Measurements from ENCODE around the gene MAMDC4. TPM values are rescaled to one million over a fixed set of nuclear protein-coding genes. Genes with fewer than 3 reads are reported as not detected.

MAMDC4 gene
- total and polyA plus RNA-seq, 2 of the 8 experiments (the other 6 are each of a cell fraction or from before 2014, with no cell fraction given) = 3.1 to 4.5 TPM

GRCh38 chr9:136832581-136832980 is 19.6 kb upstream of the MAMDC4 start:
- H2BK20ac ChIP-seq (ENCODE audit: low read length) = no peak overlapping the region
- H2BK12ac ChIP-seq (ENCODE audit: low read depth, low read length) = no peak overlapping the region
- H4K20me1 ChIP-seq (replicated peaks in 1 of 2; ENCODE audit: control insufficient read depth in 1 of 2, insufficient read depth in 2 of 2, low read length in 2 of 2) = peaks cover 3 to 15% of the 10 kb centered on the region in 2 experiments
- no peak overlapping the region for H4K8ac ChIP-seq (ENCODE audit: extremely low read depth, insufficient read depth, low read length)
- no peak overlapping the region for H3K23ac ChIP-seq (ENCODE audit: insufficient read length)
- no peak overlapping the region for H3K14ac ChIP-seq (ENCODE audit: insufficient read length)
- no peaks in the 10 kb centered on the region for H3K27me3 ChIP-seq (replicated peaks in 1 of 4; ENCODE audit: control insufficient read depth in 3 of 4, extremely low read depth in 1 of 4, insufficient read depth in 3 of 4, low read length in 3 of 4)
- no peak overlapping the region for H3K4ac ChIP-seq (replicated peaks; ENCODE audit: insufficient read length, low read depth, low read length)
- no peaks in the 10 kb centered on the region for H3K79me2 ChIP-seq (ENCODE audit: control insufficient read depth in 1 of 2, insufficient read depth in 2 of 2, low read length in 2 of 2)
- H3K36me3 ChIP-seq (ENCODE audit: control insufficient read depth in 2 of 4, insufficient read depth in 4 of 4, low read length in 3 of 4) = peaks cover 13 to 41% (median 33%) of the 10 kb centered on the region in 4 experiments
- H3K4me3 ChIP-seq (ENCODE audit: extremely low read depth in 1 of 4, insufficient read depth in 2 of 4, low read depth in 3 of 4, low read length in 4 of 4) = no peak overlapping the region
- no peak overlapping the region for H3K27ac ChIP-seq (ENCODE audit: low read depth, low read length)
- H3K9ac ChIP-seq (replicated peaks in 1 of 4; ENCODE audit: extremely low read depth in 1 of 4, low read depth in 3 of 4, low read length in 3 of 4) = no peak overlapping the region
- DNase-seq (ENCODE audit: low read depth in 1 of 2, low spot score in 2 of 2) = no peak
- no peaks in the 10 kb centered on the region for H3K23me2 ChIP-seq (ENCODE audit: low read depth, low read length)
- H3K56ac ChIP-seq (replicated peaks; ENCODE audit: insufficient read length, low read depth, low read length) = no peak overlapping the region
- no peak overlapping the region for H2BK120ac ChIP-seq (replicated peaks; ENCODE audit: low read depth, low read length)
- H2AFZ ChIP-seq (ENCODE audit: low read length) = no peak overlapping the region
- H3K4me1 ChIP-seq (replicated peaks in 1 of 4; ENCODE audit: control insufficient read depth in 3 of 4, insufficient read depth in 4 of 4, low read length in 3 of 4) = no peaks in the 10 kb centered on the region
- no peak for FAIRE-seq
- H3K79me1 ChIP-seq (ENCODE audit: low read depth, low read length) = no peaks in the 10 kb centered on the region
- POLR2A ChIA-PET (ENCODE audit: partially characterized antibody) = interaction anchor here (0.6 to 20.5 kb wide), 9 partner anchors 9 to 442 kb away, joined by 3 to 248 read pairs (median 4); partner anchors contain the start of genes AJM1, MAMDC4 and RABL6
- no peak overlapping the region for H4K91ac ChIP-seq (replicated peaks; ENCODE audit: insufficient read length, low read length)
- H3K9me3 ChIP-seq (ENCODE audit: insufficient read depth in 2 of 2, low read depth in 1 of 2, low read length in 1 of 2) = no peaks in the 10 kb centered on the region
- no peak overlapping the region for H3K4me2 ChIP-seq (ENCODE audit: insufficient read depth in 1 of 2, low read depth in 2 of 2, low read length in 2 of 2)
- H2BK5ac ChIP-seq (ENCODE audit: low read depth, low read length) = no peak overlapping the region
- H4K5ac ChIP-seq (ENCODE audit: insufficient read length, low read depth, low read length) = no peak overlapping the region
- CTCF ChIA-PET (ENCODE audit: partially characterized antibody) = interaction anchor here (1.1 to 9.0 kb wide), 5 partner anchors 10 to 390 kb away, joined by 3 to 55 read pairs (median 3); partner anchors contain the start of gene AJM1
- 97% methylated on average over 8 of the region's 9 CpGs; no CpG with 5 or more reads in 1 of the 2 experiments for WGBS, 2 experiments (ENCODE audit: extremely low coverage in 1 of 2, insufficient coverage in 1 of 2, insufficient read length in 1 of 2, insufficient replicate concordance in 2 of 2, low coverage in 1 of 2, low lambda C conversion rate in 2 of 2, missing lambda C conversion rate in 1 of 2)
- no peak overlapping the region for H2BK15ac ChIP-seq (ENCODE audit: low read length)
- no peak overlapping the region for H2AK5ac ChIP-seq (ENCODE audit: low read depth, low read length)
- H3K18ac ChIP-seq (ENCODE audit: extremely low read depth, low read length) = no peak overlapping the region
- TF ChIP-seq MAFK (IDR thresholded peaks at IDR 0.05; ENCODE audit: low read depth, low read length) = no peak
- no peak for TF ChIP-seq BRCA1 (IDR thresholded peaks at IDR 0.05; ENCODE audit: low read depth, low read length)
- no peak for TF ChIP-seq RNF2 (IDR thresholded peaks at IDR 0.05; ENCODE audit: borderline replicate concordance, low read depth, low read length, missing control alignments, poor library complexity, severe bottlenecking)
- no peak for TF ChIP-seq SRF (IDR thresholded peaks at IDR 0.05; ENCODE audit: low read depth, low read length)
- TF ChIP-seq SAP30 (IDR thresholded peaks at IDR 0.05; ENCODE audit: insufficient read depth, insufficient replicate concordance, low read length) = no peak
- TF ChIP-seq, protein P1, sequence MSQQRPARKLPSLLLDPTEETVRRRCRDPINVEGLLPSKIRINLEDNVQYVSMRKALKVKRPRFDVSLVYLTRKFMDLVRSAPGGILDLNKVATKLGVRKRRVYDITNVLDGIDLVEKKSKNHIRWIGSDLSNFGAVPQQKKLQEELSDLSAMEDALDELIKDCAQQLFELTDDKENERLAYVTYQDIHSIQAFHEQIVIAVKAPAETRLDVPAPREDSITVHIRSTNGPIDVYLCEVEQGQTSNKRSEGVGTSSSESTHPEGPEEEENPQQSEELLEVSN (IDR thresholded peaks at IDR 0.05) = no peak
- no peak for TF ChIP-seq HDAC6 (IDR thresholded peaks at IDR 0.05; ENCODE audit: low read depth, low read length)
- no peak for TF ChIP-seq BCL11A (IDR thresholded peaks at IDR 0.05; ENCODE audit: low read depth in 2 of 2, low read length in 2 of 2)
- TF ChIP-seq SP1 (IDR thresholded peaks at IDR 0.05; ENCODE audit: low read depth, low read length) = no peak

Measured in H1 (cell line).